Prostate gland (tissue), 2 donors: ENCODE measurements around the gene TMPRSS4. TPM values are rescaled to one million over a fixed set of nuclear protein-coding genes. Genes with fewer than 3 reads are reported as not detected.

Source experiments
- DNase-seq: peaks from one replicate; pipeline ENCODE4 v3.0.0-alpha.2; 2019; ENCODE audit warnings: low spot score
- H3K27ac ChIP-seq, 2 donors: fragments of 200-600 bp; sonication (generic); 2 replicates each; pipeline ENCODE4 v1.5.1; 2017 to 2019
- H3K27me3 ChIP-seq: fragments of 200-600 bp; sonication (generic); replicated peaks from 2 replicates; pipeline ENCODE4 v1.5.1; 2019; ENCODE audit not compliant: insufficient read depth
- H3K36me3 ChIP-seq, 2 donors: fragments of 200-600 bp; sonication (generic); 1 replicate in 1 of 2; 2 replicates in 1 of 2; pipeline versions ENCODE4 v1.5.1 to v1.8.1; 2017 to 2019
- H3K4me1 ChIP-seq: fragments of 200-600 bp; sonication (generic); replicated peaks from 2 replicates; pipeline ENCODE4 v1.5.1; 2019
- H3K4me3 ChIP-seq, 2 donors: fragments of 200-600 bp; sonication (generic); 2 replicates each; pipeline ENCODE4 v1.5.1; 2017 to 2019
- H3K9me3 ChIP-seq: fragments of 200-600 bp; sonication (generic); 2 replicates; pipeline ENCODE4 v1.5.1; 2017
- POLR2A ChIP-seq: fragments of 450-650 bp; IDR thresholded peaks from one replicate; pipeline ENCODE4 v1.6.1; 2016; ENCODE audit warnings: antibody characterized with exemption, mild to moderate bottlenecking
- POLR2AphosphoS5 ChIP-seq: sonication (generic); formaldehyde crosslinking; IDR thresholded peaks from one replicate; pipeline ENCODE4 v1.6.1; 2017; ENCODE audit warnings: antibody characterized with exemption
- WGBS: methylation state at CpG from one replicate; pipeline ENCODE4 v1.1.5; 2018; 5-methylcytosine and 5-hydroxymethylcytosine counted together
- intact Hi-C: fragments of 100-400 bp; cut with DNase I; formaldehyde crosslinking; loops from one replicate; pipeline ENCODE4 v1.14.2; 2022
- total RNA-seq, 2 donors: library from RNA; depleted of rRNA; stranded (reverse); fragments of >200 nt; gene quantifications; one replicate each; pipeline ENCODE4 v1.1.0, GENCODE V29; 2016
- TF ChIP-seq, protein P1 (sequence below), 4 experiments: fragments of 200-600 bp in 2 of 4; fragments of 450-650 bp in 2 of 4; sonication (generic) in 2 of 4; IDR thresholded peaks; 1 replicate in 3 of 4; 2 replicates in 1 of 4; pipeline ENCODE4 v1.5.1; 2016 to 2019; ENCODE audit warnings: antibody characterized with exemption in 4 of 4, mild to moderate bottlenecking in 2 of 4, moderate library complexity in 2 of 4

The TMPRSS4 gene
- total RNA-seq: 1 to 10 TPM; 1.5 to 6.4 TPM

DNA sequence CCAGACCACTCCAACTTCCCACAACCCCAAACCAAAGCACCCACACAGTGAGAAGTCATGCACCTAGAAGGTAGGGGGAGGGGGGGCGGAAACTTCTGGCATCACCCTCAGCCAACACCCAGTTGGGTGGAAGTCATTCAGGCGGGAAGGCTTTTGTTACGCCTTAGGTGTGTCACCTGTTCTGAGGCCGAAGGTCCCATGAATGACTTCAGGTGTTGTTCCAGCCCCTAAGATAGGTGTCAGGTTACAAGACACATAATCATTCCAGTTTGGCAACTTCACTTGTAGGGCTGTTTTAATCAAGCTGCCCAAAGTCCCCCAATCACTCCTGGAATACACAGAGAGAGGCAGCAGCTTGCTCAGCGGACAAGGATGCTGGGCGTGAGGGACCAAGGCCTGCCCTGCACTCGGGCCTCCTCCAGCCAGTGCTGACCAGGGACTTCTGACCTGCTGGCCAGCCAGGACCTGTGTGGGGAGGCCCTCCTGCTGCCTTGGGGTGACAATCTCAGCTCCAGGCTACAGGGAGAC, at the start of gene TMPRSS4:
TMPRSS4 (plus strand) TSS at position 325 of the 528 bp plus-strand sequence. CDS start 225 bp downstream, outside the sequence.
- Histone ChIP-seq H3K4me3 (no peak within 1 kb of the TSS), H3K9me3 (no peaks in the 10 kb centered on the region), H3K4me1 (no peaks in the 10 kb centered on the region), H3K27ac (no peak within 1 kb of the TSS), H3K36me3 (no peaks in the 10 kb centered on the region), H3K27me3 (no peaks in the 10 kb centered on the region)
- TF ChIP-seq, protein P1, sequence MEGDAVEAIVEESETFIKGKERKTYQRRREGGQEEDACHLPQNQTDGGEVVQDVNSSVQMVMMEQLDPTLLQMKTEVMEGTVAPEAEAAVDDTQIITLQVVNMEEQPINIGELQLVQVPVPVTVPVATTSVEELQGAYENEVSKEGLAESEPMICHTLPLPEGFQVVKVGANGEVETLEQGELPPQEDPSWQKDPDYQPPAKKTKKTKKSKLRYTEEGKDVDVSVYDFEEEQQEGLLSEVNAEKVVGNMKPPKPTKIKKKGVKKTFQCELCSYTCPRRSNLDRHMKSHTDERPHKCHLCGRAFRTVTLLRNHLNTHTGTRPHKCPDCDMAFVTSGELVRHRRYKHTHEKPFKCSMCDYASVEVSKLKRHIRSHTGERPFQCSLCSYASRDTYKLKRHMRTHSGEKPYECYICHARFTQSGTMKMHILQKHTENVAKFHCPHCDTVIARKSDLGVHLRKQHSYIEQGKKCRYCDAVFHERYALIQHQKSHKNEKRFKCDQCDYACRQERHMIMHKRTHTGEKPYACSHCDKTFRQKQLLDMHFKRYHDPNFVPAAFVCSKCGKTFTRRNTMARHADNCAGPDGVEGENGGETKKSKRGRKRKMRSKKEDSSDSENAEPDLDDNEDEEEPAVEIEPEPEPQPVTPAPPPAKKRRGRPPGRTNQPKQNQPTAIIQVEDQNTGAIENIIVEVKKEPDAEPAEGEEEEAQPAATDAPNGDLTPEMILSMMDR (IDR thresholded peaks at IDR 0.05): no peak
- peak; percentile 74 for TF ChIP-seq POLR2A
- TF ChIP-seq POLR2AphosphoS5: no peak
- intact Hi-C loops: no loop called here
- 71% methylated on average over 6 of the region's 7 CpGs for WGBS
- peak; percentile 5 for DNase-seq

DNA sequence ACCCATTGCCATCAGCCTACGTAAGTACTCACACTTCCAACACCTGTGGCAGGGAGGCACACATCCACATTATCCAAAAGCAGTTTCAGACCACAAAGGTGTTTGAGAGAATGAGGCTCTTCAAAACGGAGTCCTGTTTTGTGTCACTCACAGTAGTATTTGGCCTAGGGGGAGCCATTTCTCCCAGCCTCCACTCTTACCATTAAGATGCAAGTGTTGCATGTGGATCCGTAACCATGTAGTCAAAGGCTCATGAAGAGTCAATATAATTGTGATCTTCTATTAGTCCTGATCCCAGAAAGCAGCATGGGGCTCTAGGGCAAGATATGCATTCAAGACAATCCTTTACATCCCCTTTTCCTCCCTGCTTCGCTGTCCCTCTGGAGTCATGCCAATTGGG, 49.2 kb upstream of the TMPRSS4 start:
- H3K4me1 ChIP-seq: no peaks in the 10 kb centered on the region
- WGBS: 93% methylated on average over 4 of the region's 4 CpGs
- no peaks in the 10 kb centered on the region for H3K36me3 ChIP-seq

GRCh38 chr11:118028626-118029025, 48.3 kb upstream of the TMPRSS4 start:
- Histone ChIP-seq H3K27me3 (peaks cover 2% of the 10 kb centered on the region), H3K9me3 (no peaks in the 10 kb centered on the region), H3K36me3 (no peaks in the 10 kb centered on the region), H3K4me3 (no peak overlapping the region), H3K27ac (no peak overlapping the region), H3K4me1 (no peaks in the 10 kb centered on the region)
- intact Hi-C loops: no loop called here
- no peak for DNase-seq
- 76% methylated on average over 3 of the region's 3 CpGs for WGBS
- no peak for TF ChIP-seq POLR2AphosphoS5
- TF ChIP-seq, protein P1 (IDR thresholded peaks at IDR 0.05): no peak
- no peak for TF ChIP-seq POLR2A

More for the DNA sequence above, 49.2 kb upstream of the TMPRSS4 start:
- intact Hi-C loops: no loop called here
- no peak for DNase-seq
- Histone ChIP-seq H3K27me3 (peaks cover 2% of the 10 kb centered on the region), H3K9me3 (no peaks in the 10 kb centered on the region), H3K27ac (no peak overlapping the region), H3K4me3 (no peak overlapping the region)
- TF ChIP-seq POLR2A (no peak), POLR2AphosphoS5 (no peak)

- H3K36me3 ChIP-seq: no peaks in the 10 kb centered on the region
- DNase-seq: no peak
- peaks cover 2% of the 10 kb centered on the region for H3K27me3 ChIP-seq
- intact Hi-C loops: no loop called here
- no peak overlapping the region for H3K27ac ChIP-seq
- TF ChIP-seq, protein P1 (IDR thresholded peaks at IDR 0.05): no peak
- TF ChIP-seq POLR2AphosphoS5 (no peak), POLR2A (no peak)
- no peaks in the 10 kb centered on the region for H3K9me3 ChIP-seq
- no peak overlapping the region for H3K4me3 ChIP-seq
- WGBS: 80% methylated on average over 4 of the region's 4 CpGs
- H3K4me1 ChIP-seq: no peaks in the 10 kb centered on the region
Observed at GRCh38 chr11:118033443-118033842, 43.4 kb upstream of the TMPRSS4 start.

GRCh38 chr11:118042141-118042540, 34.7 kb upstream of the TMPRSS4 start:
- 41% methylated on average over 1 of the region's 1 CpG for WGBS

More at GRCh38 chr11:118042141-118042540, 34.7 kb upstream of the TMPRSS4 start:
- no peak for DNase-seq
- no peaks in the 10 kb centered on the region for H3K27me3 ChIP-seq
- no peak overlapping the region for H3K27ac ChIP-seq
- TF ChIP-seq, protein P1 (IDR thresholded peaks at IDR 0.05): no peak
- TF ChIP-seq POLR2AphosphoS5 (no peak), POLR2A (no peak)
- H3K36me3 ChIP-seq: no peaks in the 10 kb centered on the region
- H3K4me3 ChIP-seq: no peak overlapping the region
- no peaks in the 10 kb centered on the region for H3K4me1 ChIP-seq
- H3K9me3 ChIP-seq: no peaks in the 10 kb centered on the region
- intact Hi-C loops: no loop called here
